ENCODE measurements around the gene ZEB1.

DNA sequence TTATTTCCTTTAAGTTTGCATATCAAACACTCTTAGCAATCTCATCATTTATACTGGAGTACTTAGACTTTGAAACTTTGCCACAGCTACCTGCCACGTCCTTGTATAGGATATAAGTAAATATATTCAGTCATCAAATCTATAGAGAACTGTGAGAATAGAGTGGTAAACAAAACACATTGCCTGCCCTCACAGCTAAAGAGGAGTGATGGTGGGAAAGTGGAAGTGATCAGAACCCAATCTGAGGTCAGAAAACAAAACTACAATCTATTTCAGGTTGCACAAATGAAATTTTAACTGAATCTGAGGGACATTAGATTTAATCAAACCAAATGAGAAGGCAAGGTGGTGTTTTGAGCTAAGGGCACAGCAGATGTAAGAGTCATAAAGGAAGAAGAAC, 74.8 kb downstream of the ZEB1 start:
- TF ChIP-seq ARNT (IDR thresholded peaks at IDR 0.05), result no peak
- TF ChIP-seq ELF4 (IDR thresholded peaks at IDR 0.05), result no peak
- TF ChIP-seq ZNF384 (IDR thresholded peaks at IDR 0.05), result no peak
- no peak for TF ChIP-seq SP1 (IDR thresholded peaks at IDR 0.05)
- no peak for TF ChIP-seq FOXA1 (IDR thresholded peaks at IDR 0.05)
- TF ChIP-seq NFRKB (IDR thresholded peaks at IDR 0.05), result no peak
- TF ChIP-seq SUZ12 (IDR thresholded peaks at IDR 0.05), result no peak
- TF ChIP-seq BHLHE40 (IDR thresholded peaks at IDR 0.05; ENCODE audit: borderline replicate concordance), result no peak
- TF ChIP-seq FOXK2 (IDR thresholded peaks at IDR 0.05), result no peak
- no peak for TF ChIP-seq L3MBTL2 (conservative IDR thresholded peaks at IDR 0.05)
- no peak for TF ChIP-seq FOXM1 (IDR thresholded peaks at IDR 0.05; ENCODE audit: borderline replicate concordance)
- TF ChIP-seq CTBP1 (IDR thresholded peaks at IDR 0.05; ENCODE audit: borderline replicate concordance), result no peak

Data from HEK293T (cell line).